RWPE2 (cell line): ENCODE results near the gene TMEM17.
"Not testable (repeated sequence)": the region's sequence is repeated elsewhere in the genome, so short reads cannot be mapped to it uniquely, and the experiment has no call there.

Source experiments
- ATAC-seq: fragments of 200-7000 bp; cut with Tn5 transposase; 3 replicates; pipeline ENCODE4 v1.9.1; 2021; ENCODE audit warnings: low read depth
- DNase-seq: peaks from one replicate; pipeline ENCODE4 v3.0.0-alpha.2; 2020; ENCODE audit warnings: low spot score
- H3K27ac ChIP-seq: fragments of 450-650 bp; 2 replicates; pipeline ENCODE4 v1.5.1; 2017; ENCODE audit warnings: mild to moderate bottlenecking; ENCODE audit not compliant: poor library complexity, severe bottlenecking
- H3K27me3 ChIP-seq: fragments of 250-450 bp; sonication (Bioruptor Pico); 2 replicates; pipeline ENCODE4 v1.5.1; 2021; ENCODE audit warnings: mild to moderate bottlenecking, moderate library complexity; ENCODE audit not compliant: insufficient read depth, poor library complexity, severe bottlenecking
- H3K36me3 ChIP-seq: fragments of 250-450 bp; sonication (Bioruptor Pico); 2 replicates; pipeline ENCODE4 v1.5.1; 2020; ENCODE audit warnings: low read depth, mild to moderate bottlenecking, moderate library complexity
- H3K4me1 ChIP-seq: fragments of 250-450 bp; sonication (Bioruptor Pico); 2 replicates; pipeline ENCODE4 v1.5.1; 2021; ENCODE audit warnings: mild to moderate bottlenecking, moderate library complexity; ENCODE audit not compliant: insufficient read depth, poor library complexity, severe bottlenecking
- H3K4me3 ChIP-seq: fragments of 250-450 bp; sonication (Bioruptor Pico); 2 replicates; pipeline ENCODE4 v1.5.1; 2021; ENCODE audit warnings: mild to moderate bottlenecking, moderate library complexity; ENCODE audit not compliant: severe bottlenecking
- H3K9me3 ChIP-seq: fragments of 250-450 bp; sonication (Bioruptor Pico); 2 replicates; pipeline ENCODE4 v1.5.1; 2021; ENCODE audit warnings: mild to moderate bottlenecking, moderate library complexity; ENCODE audit not compliant: severe bottlenecking
- TF ChIP-seq, protein P1 (sequence below): fragments of 450-650 bp; IDR thresholded peaks from one replicate; pipeline ENCODE4 v1.5.1; 2017; ENCODE audit warnings: mild to moderate bottlenecking, moderate library complexity; ENCODE audit not compliant: poor library complexity, severe bottlenecking

The TMEM17 gene

DNA sequence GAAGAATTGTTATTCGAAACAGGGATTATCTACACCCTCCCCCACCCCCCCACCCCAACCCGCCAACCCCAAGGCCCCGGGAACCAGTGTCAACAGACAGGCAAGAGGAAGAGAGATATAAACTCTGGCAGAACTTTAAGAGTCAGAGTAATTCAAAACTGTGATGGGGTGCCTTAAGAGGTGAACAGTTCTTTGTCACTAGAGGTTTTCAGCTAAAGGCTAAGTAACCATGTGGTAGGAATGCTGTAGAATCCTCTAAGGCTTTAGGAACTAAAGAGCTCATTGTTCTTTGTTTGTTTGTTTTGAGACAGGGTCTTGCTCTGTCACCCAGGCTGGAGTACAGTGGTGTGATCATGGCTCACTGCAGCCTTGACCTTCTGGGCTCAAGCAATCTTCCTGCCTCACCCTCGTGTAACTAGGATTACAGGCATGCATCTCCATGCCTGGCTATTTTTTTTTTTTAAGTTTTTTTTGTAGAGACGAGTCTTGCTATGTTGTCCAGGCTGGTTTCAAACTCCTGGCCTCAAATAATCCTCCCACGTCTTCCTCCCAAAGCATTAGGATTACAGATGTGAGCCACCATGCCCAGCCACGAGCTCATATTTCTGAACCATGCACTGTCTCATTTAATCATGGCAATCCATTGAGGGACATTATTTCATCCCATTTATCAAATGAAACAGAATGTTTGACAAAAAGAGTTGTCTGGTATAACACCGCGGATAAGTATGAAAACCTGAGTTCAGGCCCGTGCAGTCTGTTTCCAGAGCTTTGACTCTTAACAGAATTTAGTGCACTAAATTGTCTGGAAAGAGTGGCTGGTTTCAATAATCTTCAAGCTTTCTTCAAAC, 20.8 kb upstream of the TMEM17 start:
- DNase-seq (no peak), ATAC-seq (no peak)
- peaks cover 11% of the 10 kb centered on the region for H3K9me3 ChIP-seq
- TF ChIP-seq, protein P1, sequence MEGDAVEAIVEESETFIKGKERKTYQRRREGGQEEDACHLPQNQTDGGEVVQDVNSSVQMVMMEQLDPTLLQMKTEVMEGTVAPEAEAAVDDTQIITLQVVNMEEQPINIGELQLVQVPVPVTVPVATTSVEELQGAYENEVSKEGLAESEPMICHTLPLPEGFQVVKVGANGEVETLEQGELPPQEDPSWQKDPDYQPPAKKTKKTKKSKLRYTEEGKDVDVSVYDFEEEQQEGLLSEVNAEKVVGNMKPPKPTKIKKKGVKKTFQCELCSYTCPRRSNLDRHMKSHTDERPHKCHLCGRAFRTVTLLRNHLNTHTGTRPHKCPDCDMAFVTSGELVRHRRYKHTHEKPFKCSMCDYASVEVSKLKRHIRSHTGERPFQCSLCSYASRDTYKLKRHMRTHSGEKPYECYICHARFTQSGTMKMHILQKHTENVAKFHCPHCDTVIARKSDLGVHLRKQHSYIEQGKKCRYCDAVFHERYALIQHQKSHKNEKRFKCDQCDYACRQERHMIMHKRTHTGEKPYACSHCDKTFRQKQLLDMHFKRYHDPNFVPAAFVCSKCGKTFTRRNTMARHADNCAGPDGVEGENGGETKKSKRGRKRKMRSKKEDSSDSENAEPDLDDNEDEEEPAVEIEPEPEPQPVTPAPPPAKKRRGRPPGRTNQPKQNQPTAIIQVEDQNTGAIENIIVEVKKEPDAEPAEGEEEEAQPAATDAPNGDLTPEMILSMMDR = no peak
- no peak overlapping the region for H3K27ac ChIP-seq
- H3K36me3 ChIP-seq = no peaks in the 10 kb centered on the region
- no peak overlapping the region for H3K4me3 ChIP-seq
- no peaks in the 10 kb centered on the region for H3K27me3 ChIP-seq
- H3K4me1 ChIP-seq = no peaks in the 10 kb centered on the region

DNA sequence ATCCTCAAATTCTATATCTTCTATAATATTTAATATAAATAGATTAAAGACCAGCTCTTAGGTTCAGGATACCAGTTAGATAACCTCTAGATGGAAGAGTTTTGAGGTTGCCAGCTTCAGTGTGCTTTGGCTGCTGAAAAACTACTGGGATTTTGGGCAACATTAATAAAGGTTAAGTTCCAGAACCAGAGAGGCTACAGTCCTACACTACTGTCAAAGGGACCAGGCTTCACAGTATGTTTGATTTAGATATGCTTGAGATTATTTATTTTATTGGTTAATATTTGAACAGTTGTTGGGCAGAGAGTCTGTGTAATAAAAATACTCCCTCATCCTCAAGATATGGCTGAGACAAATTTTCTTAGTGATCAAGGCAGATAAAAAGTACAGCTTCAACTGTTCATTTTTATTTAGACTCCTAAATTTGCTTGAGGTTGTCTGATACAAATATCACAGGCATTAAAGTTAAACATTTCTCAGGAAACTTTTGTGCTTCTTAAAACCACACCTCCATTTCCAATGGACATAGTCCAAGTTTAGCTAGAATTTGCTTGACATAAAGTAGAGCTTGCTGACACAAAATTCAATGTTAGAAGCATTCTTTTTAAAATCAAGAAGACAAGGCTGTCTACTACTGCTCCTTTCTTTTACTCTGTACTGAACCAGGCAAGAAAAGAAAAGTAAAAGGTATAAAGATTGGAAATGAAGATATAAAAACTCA, 19.7 kb upstream of the TMEM17 start:
- no peak overlapping the region for H3K4me3 ChIP-seq
- DNase-seq (no peak), ATAC-seq (no peak)
- no peak overlapping the region for H3K27ac ChIP-seq
- TF ChIP-seq, protein P1 = no peak
- no peaks in the 10 kb centered on the region for H3K4me1 ChIP-seq
- no peaks in the 10 kb centered on the region for H3K27me3 ChIP-seq
- H3K9me3 ChIP-seq = peaks cover 11% of the 10 kb centered on the region
- H3K36me3 ChIP-seq = no peaks in the 10 kb centered on the region

DNA sequence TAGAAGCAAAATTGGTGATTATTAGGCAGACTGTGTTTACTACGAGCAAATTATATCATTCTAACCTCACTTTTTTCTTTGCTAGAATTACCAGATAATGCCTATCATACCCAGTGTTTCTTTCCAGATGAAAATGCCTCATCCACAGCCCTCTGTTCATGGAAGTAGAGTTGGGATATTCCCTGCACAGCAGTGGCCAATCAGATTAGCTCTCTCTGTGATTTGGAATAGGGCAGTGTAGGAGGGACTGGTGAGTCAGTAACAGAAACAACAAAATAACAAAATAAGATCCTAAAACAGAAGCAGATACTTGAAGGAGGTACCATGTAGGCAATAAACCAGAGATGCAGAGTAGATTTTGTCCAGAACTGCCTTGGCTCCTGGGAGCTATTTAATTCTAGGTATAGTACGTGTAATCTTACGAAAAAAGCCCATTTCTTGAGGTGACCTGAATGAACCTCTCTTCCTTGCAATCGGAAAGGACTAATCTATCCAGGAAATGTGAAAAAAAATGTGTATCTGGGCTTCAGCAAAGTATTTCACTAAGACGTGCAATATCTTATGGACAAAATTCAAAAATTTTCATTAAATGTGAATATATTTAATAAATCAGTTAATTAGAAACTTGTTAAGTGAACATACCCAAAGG, 18.4 kb upstream of the TMEM17 start:
- Histone ChIP-seq H3K27ac (no peak overlapping the region), H3K4me3 (no peak overlapping the region), H3K27me3 (no peaks in the 10 kb centered on the region), H3K36me3 (no peaks in the 10 kb centered on the region), H3K4me1 (no peaks in the 10 kb centered on the region), H3K9me3 (peaks cover 11% of the 10 kb centered on the region)
- TF ChIP-seq, protein P1 = no peak
- ATAC-seq (no peak), DNase-seq (no peak)

GRCh38 chr2:62521061-62521460, 15.1 kb upstream of the TMEM17 start:
- ATAC-seq, H3K36me3 ChIP-seq, H3K4me1 ChIP-seq, H3K27me3 ChIP-seq, DNase-seq, H3K27ac ChIP-seq, H3K4me3 ChIP-seq: not testable (repeated sequence)
- peaks cover 11% of the 10 kb centered on the region for H3K9me3 ChIP-seq

- no peaks in the 10 kb centered on the region for H3K4me1 ChIP-seq
- H3K9me3 ChIP-seq = no peaks in the 10 kb centered on the region
- no peaks in the 10 kb centered on the region for H3K36me3 ChIP-seq
- H3K4me3 ChIP-seq = no peak overlapping the region
- no peak for DNase-seq
- no peak for ATAC-seq
- no peaks in the 10 kb centered on the region for H3K27me3 ChIP-seq
- no peak overlapping the region for H3K27ac ChIP-seq
- TF ChIP-seq, protein P1 = no peak
Observed at GRCh38 chr2:62512384-62512783, 6.4 kb upstream of the TMEM17 start.
